H1 (cell line): Measurements from ENCODE around the gene PHYHD1.

ENCODE experiments used
- NRF1 ChIP-seq: IDR thresholded peaks from 2 replicates; pipeline ENCODE4 v1.6.1; 2011; ENCODE audit warnings: mild to moderate bottlenecking, low read depth, low read length, improper control_type of control experiment
- TF ChIP-seq, protein P1 (sequence below), 3 experiments: IDR thresholded peaks; 1 replicate in 2 of 3; 2 replicates in 1 of 3; pipeline versions ENCODE4 v1.5.1 to v1.6.1; 2011; ENCODE audit warnings: low read length in 3 of 3, mild to moderate bottlenecking in 3 of 3, inconsistent platforms in 2 of 3, low read depth in 1 of 3, moderate library complexity in 1 of 3; ENCODE audit not compliant: insufficient read depth in 1 of 3; ENCODE audit errors: control extremely low read depth in 1 of 3
- TF ChIP-seq, protein P2 (sequence below): IDR thresholded peaks from 2 replicates; pipeline ENCODE4 v1.6.1; 2012; ENCODE audit warnings: inconsistent platforms

DNA sequence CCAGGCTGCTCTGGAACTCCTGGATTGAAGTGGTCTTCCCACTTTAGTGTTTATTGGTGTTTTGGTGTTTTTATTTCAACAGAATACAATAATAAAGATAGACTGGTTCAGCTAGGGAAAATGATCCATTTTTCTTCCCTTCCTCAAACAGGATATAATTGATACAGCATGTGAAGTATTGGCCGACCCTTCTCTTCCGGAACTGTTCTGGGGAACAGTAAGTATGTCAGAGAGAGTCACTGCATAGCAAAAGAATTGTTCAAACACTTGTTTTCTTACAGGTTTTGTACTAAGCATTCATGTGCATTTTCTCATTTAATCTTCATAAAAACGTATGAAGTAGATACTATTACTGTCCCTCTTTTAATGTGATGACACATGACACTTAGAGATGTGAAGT is 58.3 kb downstream of the PHYHD1 start:
- TF ChIP-seq, protein P1, sequence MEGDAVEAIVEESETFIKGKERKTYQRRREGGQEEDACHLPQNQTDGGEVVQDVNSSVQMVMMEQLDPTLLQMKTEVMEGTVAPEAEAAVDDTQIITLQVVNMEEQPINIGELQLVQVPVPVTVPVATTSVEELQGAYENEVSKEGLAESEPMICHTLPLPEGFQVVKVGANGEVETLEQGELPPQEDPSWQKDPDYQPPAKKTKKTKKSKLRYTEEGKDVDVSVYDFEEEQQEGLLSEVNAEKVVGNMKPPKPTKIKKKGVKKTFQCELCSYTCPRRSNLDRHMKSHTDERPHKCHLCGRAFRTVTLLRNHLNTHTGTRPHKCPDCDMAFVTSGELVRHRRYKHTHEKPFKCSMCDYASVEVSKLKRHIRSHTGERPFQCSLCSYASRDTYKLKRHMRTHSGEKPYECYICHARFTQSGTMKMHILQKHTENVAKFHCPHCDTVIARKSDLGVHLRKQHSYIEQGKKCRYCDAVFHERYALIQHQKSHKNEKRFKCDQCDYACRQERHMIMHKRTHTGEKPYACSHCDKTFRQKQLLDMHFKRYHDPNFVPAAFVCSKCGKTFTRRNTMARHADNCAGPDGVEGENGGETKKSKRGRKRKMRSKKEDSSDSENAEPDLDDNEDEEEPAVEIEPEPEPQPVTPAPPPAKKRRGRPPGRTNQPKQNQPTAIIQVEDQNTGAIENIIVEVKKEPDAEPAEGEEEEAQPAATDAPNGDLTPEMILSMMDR (IDR thresholded peaks at IDR 0.05; ENCODE audit: control extremely low read depth in 1 of 3, insufficient read depth in 1 of 3, low read depth in 1 of 3, low read length in 3 of 3): no peak
- no peak for TF ChIP-seq NRF1
- TF ChIP-seq, protein P2, sequence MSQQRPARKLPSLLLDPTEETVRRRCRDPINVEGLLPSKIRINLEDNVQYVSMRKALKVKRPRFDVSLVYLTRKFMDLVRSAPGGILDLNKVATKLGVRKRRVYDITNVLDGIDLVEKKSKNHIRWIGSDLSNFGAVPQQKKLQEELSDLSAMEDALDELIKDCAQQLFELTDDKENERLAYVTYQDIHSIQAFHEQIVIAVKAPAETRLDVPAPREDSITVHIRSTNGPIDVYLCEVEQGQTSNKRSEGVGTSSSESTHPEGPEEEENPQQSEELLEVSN: no peak
